Body of pancreas (tissue), 4 donors: Measurements from ENCODE around the gene ZSWIM1. TPM values are rescaled to one million over a fixed set of nuclear protein-coding genes. Genes with fewer than 3 reads are reported as not detected.

Source experiments
- ATAC-seq: fragments of 150-250 bp; one replicate; pipeline ENCODE4 v1.9.1; 2016
- DNase-seq, 4 donors: peaks; one replicate each; pipeline ENCODE4 v3.0.0-alpha.2; 2019
- H3K27ac ChIP-seq, 4 donors: fragments of 200-600 bp; sonication (generic); 1 replicate in 3 of 4; 2 replicates in 1 of 4; pipeline versions ENCODE4 v1.5.1 to v1.6.1; 2016 to 2019; ENCODE audit warnings: mild to moderate bottlenecking in 1 of 4, mixed read lengths in 1 of 4, moderate library complexity in 1 of 4
- H3K27me3 ChIP-seq, 2 donors: fragments of 200-600 bp; sonication (generic); one replicate each; pipeline ENCODE4 v1.6.0; 2016; ENCODE audit warnings: mild to moderate bottlenecking in 1 of 2
- H3K36me3 ChIP-seq, 2 donors: fragments of 200-600 bp; sonication (generic); replicated peaks in 1 of 2; 2 replicates each; pipeline ENCODE4 v1.5.1; 2016; ENCODE audit warnings: low read depth in 2 of 2; ENCODE audit not compliant: insufficient read depth in 1 of 2
- H3K4me1 ChIP-seq: fragments of 200-600 bp; sonication (generic); one replicate; pipeline ENCODE4 v1.6.0; 2016
- H3K4me3 ChIP-seq, 2 donors: fragments of 200-600 bp; sonication (generic); 1 replicate in 1 of 2; 2 replicates in 1 of 2; pipeline ENCODE4 v1.5.1; 2016 to 2019
- H3K9me3 ChIP-seq, 3 donors: fragments of 200-600 bp; sonication (generic); 1 replicate in 2 of 3; 2 replicates in 1 of 3; pipeline ENCODE4 v1.5.1; 2016
- POLR2A ChIP-seq, 3 donors: fragments of 450-650 bp; IDR thresholded peaks; one replicate each; pipeline ENCODE4 v1.6.1; 2016; ENCODE audit warnings: antibody characterized with exemption in 3 of 3, mild to moderate bottlenecking in 2 of 3
- WGBS, 2 donors: methylation state at CpG; one replicate each; pipeline ENCODE4 v1.1.5; 2017; 5-methylcytosine and 5-hydroxymethylcytosine counted together
- intact Hi-C: fragments of 100-400 bp; cut with DNase I; formaldehyde crosslinking; loops from one replicate; pipeline ENCODE4 v1.15.1; 2023
- total RNA-seq, 2 donors: library from RNA; depleted of rRNA; stranded (reverse); fragments of >200 nt; gene quantifications; one replicate each; pipeline ENCODE4 v1.1.0, GENCODE V29; 2016
- TF ChIP-seq, protein P1 (sequence below), 7 experiments: fragments of 450-650 bp in 4 of 7; fragments of 200-600 bp in 3 of 7; sonication (generic) in 3 of 7; IDR thresholded peaks; one replicate each; pipeline ENCODE4 v1.5.1; 2016 to 2019; ENCODE audit warnings: antibody characterized with exemption in 7 of 7

ZSWIM1 gene
- total RNA-seq, 2 donors from 2014 or later = 5.2 to 7.6 TPM

- ATAC-seq = no peak
- WGBS, 2 donors = 91 to 97% methylated on average over 11 to 17 of the region's 17 CpGs
- Histone ChIP-seq H3K27me3 (no peaks in the 10 kb centered on the region), H3K27ac (no peak overlapping the region), H3K4me1 (peaks cover 15% of the 10 kb centered on the region), H3K36me3 (peaks cover 0 to 9% of the 10 kb centered on the region in 2 donors), H3K9me3 (no peaks in the 10 kb centered on the region), H3K4me3 (no peak overlapping the region)
- intact Hi-C loops = no loop called here
- TF ChIP-seq, protein P1, sequence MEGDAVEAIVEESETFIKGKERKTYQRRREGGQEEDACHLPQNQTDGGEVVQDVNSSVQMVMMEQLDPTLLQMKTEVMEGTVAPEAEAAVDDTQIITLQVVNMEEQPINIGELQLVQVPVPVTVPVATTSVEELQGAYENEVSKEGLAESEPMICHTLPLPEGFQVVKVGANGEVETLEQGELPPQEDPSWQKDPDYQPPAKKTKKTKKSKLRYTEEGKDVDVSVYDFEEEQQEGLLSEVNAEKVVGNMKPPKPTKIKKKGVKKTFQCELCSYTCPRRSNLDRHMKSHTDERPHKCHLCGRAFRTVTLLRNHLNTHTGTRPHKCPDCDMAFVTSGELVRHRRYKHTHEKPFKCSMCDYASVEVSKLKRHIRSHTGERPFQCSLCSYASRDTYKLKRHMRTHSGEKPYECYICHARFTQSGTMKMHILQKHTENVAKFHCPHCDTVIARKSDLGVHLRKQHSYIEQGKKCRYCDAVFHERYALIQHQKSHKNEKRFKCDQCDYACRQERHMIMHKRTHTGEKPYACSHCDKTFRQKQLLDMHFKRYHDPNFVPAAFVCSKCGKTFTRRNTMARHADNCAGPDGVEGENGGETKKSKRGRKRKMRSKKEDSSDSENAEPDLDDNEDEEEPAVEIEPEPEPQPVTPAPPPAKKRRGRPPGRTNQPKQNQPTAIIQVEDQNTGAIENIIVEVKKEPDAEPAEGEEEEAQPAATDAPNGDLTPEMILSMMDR (IDR thresholded peaks at IDR 0.05) = no peak
- no peak for TF ChIP-seq POLR2A (IDR thresholded peaks at IDR 0.05)
- no peak for DNase-seq
Observed at GRCh38 chr20:45907219-45907948, 26.4 kb downstream of the ZSWIM1 start.

GRCh38 chr20:45908084-45908483 lies 27.1 kb downstream of the ZSWIM1 start:
- Histone ChIP-seq H3K4me1 (peaks cover 18% of the 10 kb centered on the region), H3K27ac (no peak overlapping the region), H3K36me3 (peaks cover 0 to 9% of the 10 kb centered on the region in 2 donors), H3K27me3 (no peaks in the 10 kb centered on the region), H3K4me3 (no peak overlapping the region), H3K9me3 (no peaks in the 10 kb centered on the region)
- intact Hi-C loops = no loop called here
- ATAC-seq = no peak
- TF ChIP-seq, protein P1 (IDR thresholded peaks at IDR 0.05) = no peak
- TF ChIP-seq POLR2A (IDR thresholded peaks at IDR 0.05) = no peak
- no peak for DNase-seq
- WGBS, 2 donors = 94 to 100% methylated on average over 2 of the region's 2 CpGs

DNA sequence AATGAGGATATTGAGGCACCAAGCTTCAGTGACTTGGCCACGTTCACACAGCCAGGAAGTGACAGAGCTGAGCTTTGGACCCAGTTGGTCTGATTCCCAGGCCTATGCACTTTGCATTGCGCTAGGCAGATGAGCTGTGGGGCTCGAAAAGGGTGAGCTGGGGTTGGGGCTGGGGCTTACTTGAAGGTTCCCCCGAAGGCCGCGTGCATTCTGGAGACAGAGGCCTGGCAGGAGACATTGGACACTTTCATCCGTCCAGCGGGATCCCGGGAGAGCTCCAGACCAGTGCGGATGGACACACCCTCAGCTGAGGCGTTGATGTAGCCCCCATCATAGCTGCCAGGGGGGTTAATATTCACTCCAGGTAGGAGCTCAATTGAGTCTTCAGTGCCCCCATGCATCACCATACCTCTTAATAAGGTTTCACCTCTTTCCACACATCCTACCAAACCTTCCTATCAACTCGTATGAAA lies 28.3 kb downstream of the ZSWIM1 start:
- TF ChIP-seq POLR2A (IDR thresholded peaks at IDR 0.05) = no peak
- TF ChIP-seq, protein P1 (IDR thresholded peaks at IDR 0.05) = no peak
- H3K9me3 ChIP-seq = no peaks in the 10 kb centered on the region
- no peak for DNase-seq
- 83 to 91% methylated on average over 7 to 12 of the region's 12 CpGs for WGBS, 2 donors
- H3K27me3 ChIP-seq = no peaks in the 10 kb centered on the region
- no peak overlapping the region for H3K4me3 ChIP-seq
- H3K36me3 ChIP-seq = peaks cover 0 to 5% of the 10 kb centered on the region in 2 donors
- intact Hi-C loops = no loop called here
- no peak for ATAC-seq
- peaks cover 18% of the 10 kb centered on the region for H3K4me1 ChIP-seq
- peak overlapping the region in 1 of 4 donors; percentile 24 for H3K27ac ChIP-seq

GRCh38 chr20:45909817-45910669 lies 29.0 kb downstream of the ZSWIM1 start:
- intact Hi-C loops = no loop called here
- Histone ChIP-seq H3K4me3 (no peak overlapping the region), H3K36me3 (peaks cover 0 to 2% of the 10 kb centered on the region in 2 donors), H3K4me1 (peaks cover 18% of the 10 kb centered on the region), H3K27ac (peak overlapping the region in 2 of 4 donors; percentile 24 to 87), H3K9me3 (no peaks in the 10 kb centered on the region), H3K27me3 (no peaks in the 10 kb centered on the region)
- TF ChIP-seq, protein P1 (IDR thresholded peaks at IDR 0.05) = no peak
- no peak for TF ChIP-seq POLR2A (IDR thresholded peaks at IDR 0.05)
- no peak for DNase-seq
- no peak for ATAC-seq
- WGBS, 2 donors = 79% methylated on average over 19 to 22 of the region's 22 CpGs
